Measurements from ENCODE around the gene GPR142. TPM values are rescaled to one million over a fixed set of nuclear protein-coding genes. Genes with fewer than 3 reads are reported as not detected.

GPR142 gene
- total RNA-seq, 2 donors from 2014 or later, result not detected

- Histone ChIP-seq H3K4me1 (ENCODE audit: control insufficient read depth in 1 of 2, low read depth in 2 of 2) (no peaks in the 10 kb centered on the region), H3K27me3 (replicated peaks; ENCODE audit: insufficient read depth) (no peaks in the 10 kb centered on the region), H3K9me3 (no peaks in the 10 kb centered on the region), H3K4me3 (no peak overlapping the region), H3K27ac (no peak overlapping the region), H3K36me3 (no peaks in the 10 kb centered on the region)
- no peak for DNase-seq (ENCODE audit: low spot score)
- TF ChIP-seq CTCF (IDR thresholded peaks at IDR 0.05), result no peak
- no peak for ATAC-seq (ENCODE audit: insufficient number of reproducible peaks, low FRiP score, low read depth)
Observed at GRCh38 chr17:74332763-74333283, 34.5 kb upstream of the GPR142 start.

- Histone ChIP-seq H3K9me3 (no peaks in the 10 kb centered on the region), H3K36me3 (no peaks in the 10 kb centered on the region), H3K27me3 (replicated peaks; ENCODE audit: insufficient read depth) (no peaks in the 10 kb centered on the region), H3K4me1 (ENCODE audit: control insufficient read depth in 1 of 2, low read depth in 2 of 2) (no peaks in the 10 kb centered on the region), H3K27ac (no peak overlapping the region), H3K4me3 (no peak overlapping the region)
- TF ChIP-seq CTCF (IDR thresholded peaks at IDR 0.05), result no peak
- DNase-seq (ENCODE audit: low spot score), result no peak
- ATAC-seq (ENCODE audit: insufficient number of reproducible peaks, low FRiP score, low read depth), result no peak
Observed at GRCh38 chr17:74334393-74335039, 32.8 kb upstream of the GPR142 start.

GRCh38 chr17:74335529-74336062, 31.7 kb upstream of the GPR142 start:
- DNase-seq (ENCODE audit: low spot score) (no peak), ATAC-seq (ENCODE audit: insufficient number of reproducible peaks, low FRiP score, low read depth) (no peak)
- Histone ChIP-seq H3K27me3 (replicated peaks; ENCODE audit: insufficient read depth) (no peaks in the 10 kb centered on the region), H3K36me3 (no peaks in the 10 kb centered on the region), H3K4me3 (no peak overlapping the region), H3K27ac (no peak overlapping the region), H3K9me3 (no peaks in the 10 kb centered on the region), H3K4me1 (ENCODE audit: control insufficient read depth in 1 of 2, low read depth in 2 of 2) (no peaks in the 10 kb centered on the region)
- TF ChIP-seq CTCF (IDR thresholded peaks at IDR 0.05), result no peak

GRCh38 chr17:74336307-74336706, 31.0 kb upstream of the GPR142 start:
- Histone ChIP-seq H3K9me3 (no peaks in the 10 kb centered on the region), H3K27ac (no peak overlapping the region), H3K36me3 (no peaks in the 10 kb centered on the region), H3K27me3 (replicated peaks; ENCODE audit: insufficient read depth) (no peaks in the 10 kb centered on the region), H3K4me1 (ENCODE audit: control insufficient read depth in 1 of 2, low read depth in 2 of 2) (no peaks in the 10 kb centered on the region), H3K4me3 (no peak overlapping the region)
- no peak for TF ChIP-seq CTCF (IDR thresholded peaks at IDR 0.05)
- DNase-seq (ENCODE audit: low spot score), result no peak
- ATAC-seq (ENCODE audit: insufficient number of reproducible peaks, low FRiP score, low read depth), result no peak

- H3K4me3 ChIP-seq, result no peak overlapping the region
Observed at GRCh38 chr17:74337834-74338500, 29.3 kb upstream of the GPR142 start.

More at GRCh38 chr17:74337834-74338500, 29.3 kb upstream of the GPR142 start:
- no peaks in the 10 kb centered on the region for H3K9me3 ChIP-seq
- no peaks in the 10 kb centered on the region for H3K27me3 ChIP-seq (replicated peaks; ENCODE audit: insufficient read depth)
- H3K36me3 ChIP-seq, result no peaks in the 10 kb centered on the region
- DNase-seq (ENCODE audit: low spot score) (no peak), ATAC-seq (ENCODE audit: insufficient number of reproducible peaks, low FRiP score, low read depth) (no peak)
- H3K27ac ChIP-seq, result no peak overlapping the region
- no peak for TF ChIP-seq CTCF (IDR thresholded peaks at IDR 0.05)
- H3K4me1 ChIP-seq (ENCODE audit: control insufficient read depth in 1 of 2, low read depth in 2 of 2), result no peaks in the 10 kb centered on the region
